ES-I3 (cell line): ENCODE results near the gene PCED1A.

Source experiments
- H3K36me3 ChIP-seq: 2 replicates; pipeline ENCODE4 v1.6.1; 2013; ENCODE audit warnings: mild to moderate bottlenecking, low read length, control low read depth, moderate library complexity; ENCODE audit not compliant: insufficient read depth
- H3K4me1 ChIP-seq: 2 replicates; pipeline ENCODE4 v1.6.1; 2013; ENCODE audit warnings: mild to moderate bottlenecking, control low read depth, low read length; ENCODE audit not compliant: insufficient read depth
- H3K9ac ChIP-seq: 2 replicates; pipeline ENCODE4 v1.6.1; 2013; ENCODE audit warnings: low read depth, mild to moderate bottlenecking, low read length, moderate library complexity
- H3K9me3 ChIP-seq: 2 replicates; pipeline ENCODE4 v1.6.1; 2013; ENCODE audit warnings: mild to moderate bottlenecking, low read length, moderate library complexity; ENCODE audit not compliant: control insufficient read depth, insufficient read depth

Gene PCED1A

GRCh38 chr20:2798095-2798805 lies 42.2 kb downstream of the PCED1A start:
- Histone ChIP-seq H3K36me3 (no peaks in the 10 kb centered on the region), H3K9ac (no peak overlapping the region), H3K9me3 (no peaks in the 10 kb centered on the region), H3K4me1 (no peaks in the 10 kb centered on the region; the same call in 1 of the 2 replicates)

- H3K4me1 ChIP-seq: no peaks in the 10 kb centered on the region; the same call in 1 of the 2 replicates
- no peak overlapping the region for H3K9ac ChIP-seq
- H3K9me3 ChIP-seq: no peaks in the 10 kb centered on the region
- H3K36me3 ChIP-seq: no peaks in the 10 kb centered on the region
These were observed 43.1 kb downstream of the PCED1A start for GRCh38 chr20:2797136-2797983.

GRCh38 chr20:2796011-2796660 lies 44.3 kb downstream of the PCED1A start:
- Histone ChIP-seq H3K9ac (no peak overlapping the region), H3K36me3 (no peaks in the 10 kb centered on the region), H3K4me1 (no peaks in the 10 kb centered on the region; the same call in 1 of the 2 replicates), H3K9me3 (no peaks in the 10 kb centered on the region)

DNA sequence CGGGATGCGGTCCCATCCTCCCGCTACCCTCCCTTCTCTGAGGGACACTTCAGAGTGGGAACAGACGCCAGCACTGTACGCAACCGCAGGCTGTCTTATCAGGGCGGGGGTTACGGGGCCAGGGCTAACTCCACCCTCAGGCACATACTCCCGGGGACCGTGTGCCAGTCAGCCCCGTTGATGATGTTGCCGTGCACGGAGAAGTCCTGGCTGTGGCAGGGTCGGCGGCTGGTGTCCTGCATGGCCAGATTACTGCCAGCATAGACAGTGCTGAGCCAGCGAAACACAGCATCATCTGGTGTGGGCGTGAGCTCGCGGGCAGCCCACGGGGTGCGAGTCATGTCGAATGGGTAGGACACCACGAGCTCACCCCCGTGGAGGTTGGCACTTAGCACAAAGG lies 45.0 kb downstream of the PCED1A start:
- Histone ChIP-seq H3K4me1 (no peaks in the 10 kb centered on the region; the same call in 1 of the 2 replicates), H3K9me3 (no peaks in the 10 kb centered on the region), H3K9ac (no peak overlapping the region), H3K36me3 (no peaks in the 10 kb centered on the region)

GRCh38 chr20:2794866-2795447 lies 45.5 kb downstream of the PCED1A start:
- Histone ChIP-seq H3K36me3 (no peaks in the 10 kb centered on the region), H3K4me1 (no peaks in the 10 kb centered on the region; the same call in 1 of the 2 replicates)

DNA sequence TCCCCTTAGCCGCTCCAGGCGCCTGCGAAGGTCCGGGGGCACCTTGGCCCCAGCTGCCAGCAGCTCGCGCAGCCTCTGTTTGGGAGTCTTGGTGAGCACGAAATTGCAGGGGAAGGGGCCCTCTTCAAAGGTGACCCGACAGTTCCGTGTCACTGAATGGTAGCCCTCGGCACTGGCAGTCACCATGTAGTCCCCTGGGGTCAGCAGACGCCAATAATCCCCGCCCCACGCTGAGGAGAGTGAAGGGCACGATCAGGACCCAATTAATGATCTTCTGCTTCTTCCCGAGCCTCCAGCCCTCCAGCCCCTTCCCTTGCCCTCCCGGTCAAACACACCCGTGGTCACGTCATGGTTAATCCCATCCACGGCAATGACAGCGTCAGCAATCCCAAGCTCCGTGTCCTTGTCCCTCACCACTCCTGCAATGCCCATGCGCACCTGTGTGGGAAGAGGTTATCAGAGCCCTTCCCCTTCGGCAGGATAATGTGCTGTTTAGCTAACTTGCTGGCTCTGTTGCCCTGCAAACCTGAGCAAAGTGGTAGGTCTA lies 46.2 kb downstream of the PCED1A start:
- no peaks in the 10 kb centered on the region for H3K36me3 ChIP-seq
- H3K9ac ChIP-seq: no peak overlapping the region
- no peaks in the 10 kb centered on the region; the same call in 1 of the 2 replicates for H3K4me1 ChIP-seq
- H3K9me3 ChIP-seq: no peaks in the 10 kb centered on the region

More at GRCh38 chr20:2794866-2795447, 45.5 kb downstream of the PCED1A start:
- Histone ChIP-seq H3K9me3 (no peaks in the 10 kb centered on the region), H3K9ac (no peak overlapping the region)

DNA sequence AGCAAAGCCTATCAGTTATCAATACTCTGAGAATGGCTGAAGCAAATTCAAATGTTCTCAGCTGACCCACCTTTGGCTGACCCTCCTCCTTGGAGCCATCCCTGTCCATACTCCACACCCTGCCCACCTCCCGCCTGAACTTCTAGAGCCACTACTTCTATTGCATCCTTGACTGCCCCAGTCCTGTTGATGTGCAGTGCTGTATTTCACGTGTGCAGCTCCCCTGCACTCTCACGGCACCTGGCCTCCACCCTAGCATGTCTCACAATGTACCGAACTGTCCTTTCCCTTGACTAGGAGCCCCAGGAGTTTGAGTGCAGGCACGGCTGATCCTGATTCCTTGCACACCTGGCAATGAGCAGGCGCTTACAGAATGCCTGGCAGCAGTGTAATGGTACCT lies 47.0 kb downstream of the PCED1A start:
- no peaks in the 10 kb centered on the region for H3K36me3 ChIP-seq
- H3K9ac ChIP-seq: no peak overlapping the region
- H3K9me3 ChIP-seq: no peaks in the 10 kb centered on the region
- no peaks in the 10 kb centered on the region for H3K4me1 ChIP-seq
